SK-N-MC (cell line): ENCODE results near the gene TNFRSF21.

ENCODE experiments used
- DNase-seq: peaks from one replicate; pipeline ENCODE4 v3.0.0-alpha.2; 2011; ENCODE audit warnings: low read depth, low spot score
- H3K27ac ChIP-seq: fragments of 200-600 bp; sonication (generic); 2 replicates; pipeline ENCODE4 v1.5.1; 2016; ENCODE audit warnings: mixed run types
- H3K36me3 ChIP-seq: fragments of 200-600 bp; sonication (generic); 2 replicates; pipeline ENCODE4 v1.6.1; 2017; ENCODE audit warnings: antibody characterized with exemption, low read length, mixed read lengths; ENCODE audit not compliant: insufficient read depth
- H3K4me3 ChIP-seq: fragments of 200-600 bp; sonication (generic); 2 replicates; pipeline ENCODE4 v1.5.1; 2016
- H3K9ac ChIP-seq: fragments of 200-600 bp; sonication (generic); 2 replicates; pipeline ENCODE4 v1.8.0; 2017; ENCODE audit warnings: mixed run types, mixed read lengths; ENCODE audit not compliant: insufficient read length
- H3K9me3 ChIP-seq: fragments of 200-600 bp; sonication (generic); 2 replicates; pipeline ENCODE4 v1.6.1; 2017; ENCODE audit warnings: low read depth, mild to moderate bottlenecking, antibody characterized with exemption, low read length, moderate library complexity, mixed read lengths
- EZH2 ChIP-seq: fragments of 200-600 bp; sonication (generic); IDR thresholded peaks from one replicate; pipeline ENCODE4 v1.6.1; 2017; ENCODE audit warnings: antibody characterized with exemption
- FOXP2 ChIP-seq: optimal IDR thresholded peaks from 2 replicates; pipeline ENCODE3; 2011; ENCODE audit warnings: mild to moderate bottlenecking, moderate library complexity; ENCODE audit not compliant: insufficient read depth; ENCODE audit errors: extremely low read length, control extremely low read depth
- POLR2AphosphoS5 ChIP-seq: IDR thresholded peaks from 2 replicates; pipeline ENCODE4 v1.6.1; 2012; ENCODE audit warnings: mild to moderate bottlenecking, low read depth, low read length, borderline replicate concordance

The TNFRSF21 gene

DNA sequence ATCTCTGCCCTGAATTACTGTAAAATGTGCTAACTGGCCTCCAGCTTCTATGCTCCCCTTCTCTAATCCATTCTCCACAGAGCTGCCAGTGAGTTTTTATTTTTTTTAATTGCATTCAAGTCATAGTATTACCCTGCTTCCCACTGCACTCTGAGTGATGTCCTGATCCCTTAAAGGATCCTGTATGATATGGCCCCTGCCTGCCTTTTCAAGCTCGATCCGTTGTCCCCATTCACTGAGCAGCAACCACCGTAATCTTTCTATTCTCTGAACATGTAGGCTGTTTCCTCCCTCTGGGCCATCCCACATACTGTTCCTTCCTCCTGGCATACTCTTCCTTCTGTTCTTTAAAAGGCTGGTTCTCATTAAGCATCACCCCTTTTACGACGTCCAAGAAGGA, 9.3 kb downstream of the TNFRSF21 start:
- no peak overlapping the region for H3K27ac ChIP-seq
- no peak for DNase-seq
- H3K9me3 ChIP-seq, result no peaks in the 10 kb centered on the region
- H3K36me3 ChIP-seq, result no peaks in the 10 kb centered on the region
- H3K9ac ChIP-seq, result no peak overlapping the region
- no peak overlapping the region for H3K4me3 ChIP-seq
- TF ChIP-seq FOXP2 (no peak), POLR2AphosphoS5 (no peak)

DNA sequence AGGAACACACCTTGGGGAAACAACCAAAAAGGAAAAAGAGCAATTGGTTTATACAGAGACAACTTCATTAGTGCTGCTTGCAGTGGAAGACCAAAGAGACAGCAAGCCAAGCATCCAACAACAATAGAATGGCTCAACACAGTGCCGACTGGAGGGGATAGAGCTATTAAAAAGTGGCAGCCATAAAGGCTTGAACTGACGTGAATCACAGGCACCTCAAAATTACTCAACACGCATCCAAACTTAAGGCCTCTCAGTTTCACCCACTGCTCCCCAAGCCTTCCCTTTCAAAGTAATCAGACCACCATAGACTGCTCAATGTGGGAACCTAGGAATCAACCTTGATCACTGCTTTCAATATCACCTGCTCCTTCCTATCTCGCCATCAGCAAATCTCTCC, 9.7 kb downstream of the TNFRSF21 start:
- Histone ChIP-seq H3K9me3 (no peaks in the 10 kb centered on the region), H3K9ac (no peak overlapping the region), H3K36me3 (no peaks in the 10 kb centered on the region), H3K4me3 (no peak overlapping the region), H3K27ac (no peak overlapping the region)
- TF ChIP-seq POLR2AphosphoS5 (no peak), FOXP2 (no peak), EZH2 (no peak)
- no peak for DNase-seq

DNA sequence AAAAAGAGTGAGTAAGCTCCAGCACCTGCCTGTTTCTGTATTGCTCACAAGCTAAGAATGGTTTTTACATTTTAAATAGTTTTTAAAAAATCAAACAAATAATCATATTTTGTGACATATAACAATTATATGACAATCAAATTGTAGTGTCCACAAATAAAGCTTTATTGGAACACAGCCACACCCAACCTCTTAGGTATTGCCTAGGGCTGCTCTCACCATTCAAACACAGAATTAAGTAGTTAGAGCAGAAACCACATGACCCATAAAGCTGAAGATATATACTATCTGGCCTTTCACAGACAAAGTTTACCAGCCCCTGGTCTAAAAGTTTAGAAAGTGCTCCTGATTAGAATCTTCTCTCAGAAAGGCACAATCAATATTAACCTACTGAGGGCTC, 11.2 kb downstream of the TNFRSF21 start:
- TF ChIP-seq EZH2 (no peak), FOXP2 (no peak), POLR2AphosphoS5 (no peak)
- no peak overlapping the region for H3K9ac ChIP-seq
- no peaks in the 10 kb centered on the region for H3K36me3 ChIP-seq
- no peak for DNase-seq
- no peak overlapping the region for H3K4me3 ChIP-seq
- no peaks in the 10 kb centered on the region for H3K9me3 ChIP-seq
- no peak overlapping the region for H3K27ac ChIP-seq

DNA sequence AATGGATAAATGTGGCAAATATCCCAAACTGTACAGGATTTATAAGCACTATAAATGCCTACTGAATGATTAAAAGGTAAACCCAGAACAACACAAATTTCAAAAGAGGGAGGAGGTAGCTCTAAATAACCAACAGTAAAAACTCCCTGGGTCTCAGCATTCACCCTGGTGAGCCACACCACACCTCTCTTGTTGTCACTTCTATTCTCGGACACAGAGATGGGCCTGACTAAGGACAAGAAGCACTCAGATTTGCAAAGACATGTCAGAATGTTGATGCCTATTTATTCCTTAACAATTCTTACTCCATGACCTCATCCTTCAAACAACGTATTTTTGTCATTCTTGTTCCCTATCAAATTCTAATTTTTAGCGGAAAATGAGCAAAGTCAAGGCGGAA, 14.7 kb downstream of the TNFRSF21 start:
- Histone ChIP-seq H3K36me3 (no peaks in the 10 kb centered on the region), H3K27ac (no peak overlapping the region), H3K4me3 (no peak overlapping the region), H3K9me3 (no peaks in the 10 kb centered on the region), H3K9ac (no peak overlapping the region)
- TF ChIP-seq EZH2 (no peak), FOXP2 (no peak), POLR2AphosphoS5 (no peak)
- no peak for DNase-seq

DNA sequence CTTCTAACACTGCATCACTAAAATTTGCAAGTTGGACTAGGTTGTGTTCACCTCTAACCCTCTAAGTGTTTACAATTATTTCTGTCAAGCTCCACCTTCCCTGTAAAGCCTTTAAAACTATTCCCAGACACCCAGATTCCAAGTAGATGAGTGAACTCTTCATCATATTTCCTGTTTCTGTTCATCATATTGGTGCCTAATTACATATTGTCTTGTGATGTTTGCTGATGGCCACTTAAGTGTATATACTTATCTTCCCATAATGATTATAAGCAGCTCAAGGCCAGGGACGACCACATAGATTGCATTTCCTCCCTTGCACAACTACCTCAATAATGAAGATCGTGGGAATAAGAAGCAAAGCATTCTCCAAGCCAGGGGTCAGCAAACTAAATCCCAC, 16.8 kb downstream of the TNFRSF21 start:
- no peak overlapping the region for H3K9ac ChIP-seq
- DNase-seq, result no peak
- H3K27ac ChIP-seq, result no peak overlapping the region
- H3K9me3 ChIP-seq, result no peaks in the 10 kb centered on the region
- no peak for TF ChIP-seq POLR2AphosphoS5
- no peak overlapping the region for H3K4me3 ChIP-seq
- H3K36me3 ChIP-seq, result no peaks in the 10 kb centered on the region

DNA sequence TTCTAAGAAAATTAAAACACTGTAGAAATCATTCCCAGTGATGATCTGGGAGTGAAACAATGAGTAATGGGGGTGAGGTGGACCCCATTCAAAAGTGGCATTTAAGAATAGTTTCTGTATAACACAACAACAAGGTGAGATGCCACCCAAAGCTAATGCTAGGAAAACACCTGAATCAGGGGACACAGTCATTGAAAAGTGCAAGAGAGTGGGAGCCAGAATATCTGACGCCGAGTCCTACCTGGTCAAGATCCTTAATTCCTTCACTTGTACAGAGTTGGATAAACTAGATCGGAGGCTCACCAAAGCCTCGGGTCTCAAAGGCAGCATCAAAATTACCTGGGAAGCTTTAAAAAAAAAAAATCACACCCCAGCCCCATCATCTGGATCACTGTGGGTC, 17.7 kb downstream of the TNFRSF21 start:
- no peak overlapping the region for H3K27ac ChIP-seq
- H3K9me3 ChIP-seq, result no peaks in the 10 kb centered on the region
- no peaks in the 10 kb centered on the region for H3K36me3 ChIP-seq
- TF ChIP-seq EZH2 (no peak), POLR2AphosphoS5 (no peak), FOXP2 (no peak)
- no peak for DNase-seq
- H3K9ac ChIP-seq, result no peak overlapping the region
- no peak overlapping the region for H3K4me3 ChIP-seq

DNA sequence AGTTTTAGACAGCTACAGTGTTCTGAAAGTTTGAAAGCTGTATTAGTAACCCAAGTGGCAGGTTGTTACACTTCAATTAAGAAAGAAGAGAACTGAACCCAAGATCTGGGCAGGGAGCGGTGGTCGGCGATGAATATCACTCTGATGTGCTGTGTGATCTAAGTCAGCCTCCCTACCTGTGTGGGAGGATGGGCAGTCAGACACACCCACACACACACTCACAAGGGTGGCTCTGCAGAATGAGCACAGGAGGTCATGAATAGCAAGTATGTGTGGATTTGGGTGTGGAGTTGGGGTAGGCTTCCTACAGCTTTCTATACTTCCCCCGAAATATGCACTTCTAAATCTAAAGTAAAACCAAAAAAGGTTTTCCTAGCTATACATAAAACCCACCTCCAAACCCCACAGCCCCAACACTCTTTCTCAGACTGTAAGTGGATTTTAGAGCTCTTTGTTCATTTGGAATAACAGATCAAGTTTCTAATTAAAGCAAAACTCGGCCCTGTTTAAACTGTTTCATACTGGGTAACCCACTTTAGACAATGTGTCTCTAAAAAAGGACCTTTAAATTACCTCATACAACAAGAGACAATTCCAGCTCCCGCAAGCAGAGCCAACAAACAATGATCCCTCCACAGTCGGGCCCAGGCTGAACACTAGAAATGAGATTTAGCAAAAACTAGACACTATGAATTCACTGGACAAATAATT, 19.4 kb downstream of the TNFRSF21 start:
- no peaks in the 10 kb centered on the region for H3K9me3 ChIP-seq
- no peaks in the 10 kb centered on the region for H3K36me3 ChIP-seq
- no peak overlapping the region for H3K4me3 ChIP-seq
- no peak for TF ChIP-seq FOXP2
- TF ChIP-seq POLR2AphosphoS5, result no peak
- TF ChIP-seq EZH2, result no peak
- no peak overlapping the region for H3K9ac ChIP-seq
- no peak for DNase-seq
- no peak overlapping the region for H3K27ac ChIP-seq

DNA sequence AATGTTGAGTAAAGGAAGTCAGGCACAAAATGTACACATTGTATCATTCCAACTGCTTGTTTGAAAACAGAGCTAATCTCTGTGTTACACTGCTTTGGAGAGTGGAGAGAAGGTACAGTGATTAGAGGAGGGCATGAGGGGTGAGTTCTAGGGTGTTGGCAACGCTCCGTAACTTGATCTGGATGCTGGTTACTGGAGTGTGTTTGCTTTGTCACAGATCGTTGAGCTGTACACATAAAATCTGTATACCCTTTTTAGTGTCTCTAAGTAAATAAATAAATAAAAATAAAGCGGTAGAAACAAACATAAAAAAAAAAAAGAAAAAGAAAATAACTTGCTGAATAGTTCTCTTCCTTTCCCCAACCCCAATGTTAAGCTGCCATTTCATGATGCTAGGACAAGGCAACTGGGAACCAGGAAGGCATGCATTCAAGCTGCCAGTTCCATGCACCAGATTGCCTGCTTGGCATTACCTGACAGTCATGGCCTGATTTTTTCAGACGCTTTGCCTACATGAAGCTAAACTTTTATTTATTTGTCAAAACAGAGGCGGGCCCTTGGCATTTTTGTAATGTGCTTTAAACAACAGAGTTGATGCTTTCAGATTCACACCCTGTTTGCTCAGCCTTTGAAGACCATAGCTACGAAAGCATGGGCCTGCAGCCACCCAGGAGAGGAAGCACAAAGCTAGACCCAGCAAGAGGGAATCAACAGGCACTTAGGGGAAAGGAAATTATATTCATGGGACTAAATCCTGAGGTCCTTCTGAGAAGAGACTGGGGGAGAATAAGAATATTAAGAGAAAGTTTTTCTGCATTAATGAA, 21.2 kb downstream of the TNFRSF21 start:
- Histone ChIP-seq H3K9ac (no peak overlapping the region), H3K36me3 (no peaks in the 10 kb centered on the region), H3K27ac (no peak overlapping the region), H3K4me3 (no peak overlapping the region), H3K9me3 (no peaks in the 10 kb centered on the region)
- no peak for DNase-seq
- TF ChIP-seq POLR2AphosphoS5, result no peak
- TF ChIP-seq FOXP2, result no peak
- TF ChIP-seq EZH2, result no peak
